Measurements from ENCODE around the gene PPM1H. TPM values are rescaled to one million over a fixed set of nuclear protein-coding genes. Genes with fewer than 3 reads are reported as not detected.

PPM1H gene
- total and polyA plus RNA-seq, 2 of the 8 experiments (the other 6 are each of a cell fraction or from before 2014, with no cell fraction given): 16.4 to 36.1 TPM

DNA sequence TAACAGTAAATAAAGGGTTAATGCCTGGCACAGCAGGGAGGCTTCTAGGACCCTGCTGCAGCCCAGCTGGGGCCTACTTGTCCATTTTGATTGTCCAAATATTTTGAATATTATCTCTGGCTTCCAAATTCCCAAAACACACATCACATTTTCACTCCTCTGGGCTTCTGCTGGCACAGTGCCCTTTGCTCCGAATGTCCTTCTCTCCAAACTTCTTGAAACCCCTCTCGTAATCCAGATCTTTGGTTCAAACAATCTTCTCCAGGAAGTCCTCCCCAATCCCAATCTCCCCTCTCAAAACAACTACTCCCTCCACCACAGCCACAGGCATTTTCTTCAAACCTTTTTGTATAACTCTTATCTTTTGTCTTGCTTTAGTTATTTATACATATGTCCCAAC lies 225.6 kb downstream of the PPM1H start (continued):
- TF ChIP-seq, protein P1, sequence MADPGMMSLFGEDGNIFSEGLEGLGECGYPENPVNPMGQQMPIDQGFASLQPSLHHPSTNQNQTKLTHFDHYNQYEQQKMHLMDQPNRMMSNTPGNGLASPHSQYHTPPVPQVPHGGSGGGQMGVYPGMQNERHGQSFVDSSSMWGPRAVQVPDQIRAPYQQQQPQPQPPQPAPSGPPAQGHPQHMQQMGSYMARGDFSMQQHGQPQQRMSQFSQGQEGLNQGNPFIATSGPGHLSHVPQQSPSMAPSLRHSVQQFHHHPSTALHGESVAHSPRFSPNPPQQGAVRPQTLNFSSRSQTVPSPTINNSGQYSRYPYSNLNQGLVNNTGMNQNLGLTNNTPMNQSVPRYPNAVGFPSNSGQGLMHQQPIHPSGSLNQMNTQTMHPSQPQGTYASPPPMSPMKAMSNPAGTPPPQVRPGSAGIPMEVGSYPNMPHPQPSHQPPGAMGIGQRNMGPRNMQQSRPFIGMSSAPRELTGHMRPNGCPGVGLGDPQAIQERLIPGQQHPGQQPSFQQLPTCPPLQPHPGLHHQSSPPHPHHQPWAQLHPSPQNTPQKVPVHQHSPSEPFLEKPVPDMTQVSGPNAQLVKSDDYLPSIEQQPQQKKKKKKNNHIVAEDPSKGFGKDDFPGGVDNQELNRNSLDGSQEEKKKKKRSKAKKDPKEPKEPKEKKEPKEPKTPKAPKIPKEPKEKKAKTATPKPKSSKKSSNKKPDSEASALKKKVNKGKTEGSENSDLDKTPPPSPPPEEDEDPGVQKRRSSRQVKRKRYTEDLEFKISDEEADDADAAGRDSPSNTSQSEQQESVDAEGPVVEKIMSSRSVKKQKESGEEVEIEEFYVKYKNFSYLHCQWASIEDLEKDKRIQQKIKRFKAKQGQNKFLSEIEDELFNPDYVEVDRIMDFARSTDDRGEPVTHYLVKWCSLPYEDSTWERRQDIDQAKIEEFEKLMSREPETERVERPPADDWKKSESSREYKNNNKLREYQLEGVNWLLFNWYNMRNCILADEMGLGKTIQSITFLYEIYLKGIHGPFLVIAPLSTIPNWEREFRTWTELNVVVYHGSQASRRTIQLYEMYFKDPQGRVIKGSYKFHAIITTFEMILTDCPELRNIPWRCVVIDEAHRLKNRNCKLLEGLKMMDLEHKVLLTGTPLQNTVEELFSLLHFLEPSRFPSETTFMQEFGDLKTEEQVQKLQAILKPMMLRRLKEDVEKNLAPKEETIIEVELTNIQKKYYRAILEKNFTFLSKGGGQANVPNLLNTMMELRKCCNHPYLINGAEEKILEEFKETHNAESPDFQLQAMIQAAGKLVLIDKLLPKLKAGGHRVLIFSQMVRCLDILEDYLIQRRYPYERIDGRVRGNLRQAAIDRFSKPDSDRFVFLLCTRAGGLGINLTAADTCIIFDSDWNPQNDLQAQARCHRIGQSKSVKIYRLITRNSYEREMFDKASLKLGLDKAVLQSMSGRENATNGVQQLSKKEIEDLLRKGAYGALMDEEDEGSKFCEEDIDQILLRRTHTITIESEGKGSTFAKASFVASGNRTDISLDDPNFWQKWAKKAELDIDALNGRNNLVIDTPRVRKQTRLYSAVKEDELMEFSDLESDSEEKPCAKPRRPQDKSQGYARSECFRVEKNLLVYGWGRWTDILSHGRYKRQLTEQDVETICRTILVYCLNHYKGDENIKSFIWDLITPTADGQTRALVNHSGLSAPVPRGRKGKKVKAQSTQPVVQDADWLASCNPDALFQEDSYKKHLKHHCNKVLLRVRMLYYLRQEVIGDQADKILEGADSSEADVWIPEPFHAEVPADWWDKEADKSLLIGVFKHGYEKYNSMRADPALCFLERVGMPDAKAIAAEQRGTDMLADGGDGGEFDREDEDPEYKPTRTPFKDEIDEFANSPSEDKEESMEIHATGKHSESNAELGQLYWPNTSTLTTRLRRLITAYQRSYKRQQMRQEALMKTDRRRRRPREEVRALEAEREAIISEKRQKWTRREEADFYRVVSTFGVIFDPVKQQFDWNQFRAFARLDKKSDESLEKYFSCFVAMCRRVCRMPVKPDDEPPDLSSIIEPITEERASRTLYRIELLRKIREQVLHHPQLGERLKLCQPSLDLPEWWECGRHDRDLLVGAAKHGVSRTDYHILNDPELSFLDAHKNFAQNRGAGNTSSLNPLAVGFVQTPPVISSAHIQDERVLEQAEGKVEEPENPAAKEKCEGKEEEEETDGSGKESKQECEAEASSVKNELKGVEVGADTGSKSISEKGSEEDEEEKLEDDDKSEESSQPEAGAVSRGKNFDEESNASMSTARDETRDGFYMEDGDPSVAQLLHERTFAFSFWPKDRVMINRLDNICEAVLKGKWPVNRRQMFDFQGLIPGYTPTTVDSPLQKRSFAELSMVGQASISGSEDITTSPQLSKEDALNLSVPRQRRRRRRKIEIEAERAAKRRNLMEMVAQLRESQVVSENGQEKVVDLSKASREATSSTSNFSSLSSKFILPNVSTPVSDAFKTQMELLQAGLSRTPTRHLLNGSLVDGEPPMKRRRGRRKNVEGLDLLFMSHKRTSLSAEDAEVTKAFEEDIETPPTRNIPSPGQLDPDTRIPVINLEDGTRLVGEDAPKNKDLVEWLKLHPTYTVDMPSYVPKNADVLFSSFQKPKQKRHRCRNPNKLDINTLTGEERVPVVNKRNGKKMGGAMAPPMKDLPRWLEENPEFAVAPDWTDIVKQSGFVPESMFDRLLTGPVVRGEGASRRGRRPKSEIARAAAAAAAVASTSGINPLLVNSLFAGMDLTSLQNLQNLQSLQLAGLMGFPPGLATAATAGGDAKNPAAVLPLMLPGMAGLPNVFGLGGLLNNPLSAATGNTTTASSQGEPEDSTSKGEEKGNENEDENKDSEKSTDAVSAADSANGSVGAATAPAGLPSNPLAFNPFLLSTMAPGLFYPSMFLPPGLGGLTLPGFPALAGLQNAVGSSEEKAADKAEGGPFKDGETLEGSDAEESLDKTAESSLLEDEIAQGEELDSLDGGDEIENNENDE (IDR thresholded peaks at IDR 0.05; ENCODE audit: insufficient replicate concordance, low read length): no peak
- TF ChIP-seq EGR1 (IDR thresholded peaks at IDR 0.05; ENCODE audit: borderline replicate concordance, low read depth, low read length) (no peak), CTBP2 (IDR thresholded peaks at IDR 0.05; ENCODE audit: borderline replicate concordance, insufficient read depth, insufficient read length, low read length) (no peak), POLR2AphosphoS5 (IDR thresholded peaks at IDR 0.05; ENCODE audit: low read depth, low read length) (no peak), CHD2 (IDR thresholded peaks at IDR 0.05; ENCODE audit: low read length) (no peak), PHF8 (conservative IDR thresholded peaks at IDR 0.05; ENCODE audit: low read depth, low read length) (no peak), TEAD4 (IDR thresholded peaks at IDR 0.05; ENCODE audit: low read depth, low read length) (no peak), TAF7 (optimal IDR thresholded peaks at IDR 0.05; ENCODE audit: borderline replicate concordance, low read depth, low read length) (no peak), NANOG (IDR thresholded peaks at IDR 0.05; ENCODE audit: insufficient read depth, low read depth, low read length, poor library complexity, severe bottlenecking) (no peak), CBX5 (IDR thresholded peaks at IDR 0.05; ENCODE audit: low read depth, low read length) (no peak), NRF1 (IDR thresholded peaks at IDR 0.05; ENCODE audit: low read depth, low read length) (no peak), SAP30 (IDR thresholded peaks at IDR 0.05; ENCODE audit: insufficient read depth, insufficient replicate concordance, low read length) (no peak)
